ENCODE results near the gene GPC3.
"Not testable (repeated sequence)": the region's sequence is repeated elsewhere in the genome, so short reads cannot be mapped to it uniquely, and the experiment has no call there.

GPC3 gene

DNA sequence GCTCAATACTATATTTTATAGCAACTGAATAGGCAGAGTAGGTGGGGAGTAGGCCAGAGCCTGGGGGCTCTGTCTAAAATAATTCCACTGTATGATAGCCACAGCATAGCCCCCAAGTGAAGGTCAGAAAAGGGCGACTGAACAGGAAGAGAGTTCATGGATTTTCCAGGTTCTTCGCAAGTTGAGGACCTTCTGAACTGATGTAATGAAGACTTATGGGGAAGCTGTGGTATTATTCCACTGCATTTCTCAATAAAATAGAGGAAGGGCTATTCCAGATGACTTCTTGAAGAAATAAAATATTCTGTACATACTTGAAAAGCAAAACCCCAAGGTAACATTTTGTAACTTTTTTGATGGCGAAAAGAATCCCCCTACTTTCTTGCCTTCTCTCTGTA, 338.7 kb downstream of the GPC3 start:
- DNase-seq (ENCODE audit: low read depth in 2 of 2) = no peak

DNA sequence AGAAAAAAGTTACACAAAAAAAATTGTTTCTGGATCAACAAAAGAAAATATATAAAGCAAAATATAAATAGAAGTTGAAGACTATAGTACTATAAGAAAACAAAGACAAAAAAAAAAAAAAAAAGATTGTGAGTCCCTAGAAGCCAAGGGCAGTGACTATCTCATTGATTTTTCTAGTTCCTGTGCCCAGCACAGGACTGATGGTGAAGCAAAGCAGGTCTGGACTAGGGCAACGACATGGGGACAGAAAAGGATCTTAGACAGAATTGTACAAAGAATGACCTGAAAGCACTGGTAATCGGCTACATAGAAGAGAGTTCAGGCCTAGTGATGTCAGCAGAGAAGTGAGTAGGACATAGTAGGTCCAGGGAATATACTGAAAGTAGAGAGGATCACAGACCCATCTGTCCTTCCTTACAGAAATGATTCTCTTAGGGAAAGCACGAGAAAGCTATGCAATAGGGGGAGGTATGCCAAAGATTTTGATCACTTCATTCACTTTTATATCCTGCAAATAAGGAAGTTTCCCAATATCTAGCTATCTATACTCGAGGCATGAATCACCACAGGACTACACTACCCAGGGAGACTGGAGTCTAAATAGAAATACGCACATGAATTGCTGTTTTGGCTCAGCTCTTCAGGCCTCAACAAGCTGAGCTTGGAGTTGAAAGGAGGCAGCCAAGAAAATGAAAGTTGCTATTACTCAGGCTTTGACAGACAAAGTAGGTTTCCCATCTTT, 339.2 kb downstream of the GPC3 start:
- DNase-seq (ENCODE audit: low read depth in 2 of 2) = no peak

DNA sequence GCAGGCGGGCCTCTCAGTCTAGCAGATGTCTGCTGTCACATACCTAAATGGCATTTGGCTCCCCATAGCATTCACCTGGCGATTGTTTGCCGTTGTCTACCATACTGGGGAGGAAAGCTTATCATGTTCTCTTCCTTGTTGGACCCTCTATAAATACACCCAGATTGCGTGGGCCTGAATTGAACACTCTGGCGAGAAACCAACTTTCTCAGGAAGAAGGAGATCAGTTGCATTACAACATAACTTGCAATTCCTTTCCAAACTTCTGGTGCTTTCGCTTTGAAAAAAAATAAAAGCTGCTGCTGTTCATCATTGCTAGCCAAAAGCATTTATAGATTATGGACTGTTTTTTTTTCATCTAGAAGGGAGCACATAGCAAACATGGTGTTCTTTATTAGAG, 340.1 kb downstream of the GPC3 start:
- no peak for DNase-seq (ENCODE audit: low read depth in 2 of 2)

- DNase-seq (ENCODE audit: low read depth in 2 of 2) = no peak
These were observed 345.0 kb downstream of the GPC3 start for GRCh38 chrX:133640161-133641015.

GRCh38 chrX:133639726-133640125, 345.7 kb downstream of the GPC3 start:
- no peak for DNase-seq (ENCODE audit: low read depth in 2 of 2)

DNA sequence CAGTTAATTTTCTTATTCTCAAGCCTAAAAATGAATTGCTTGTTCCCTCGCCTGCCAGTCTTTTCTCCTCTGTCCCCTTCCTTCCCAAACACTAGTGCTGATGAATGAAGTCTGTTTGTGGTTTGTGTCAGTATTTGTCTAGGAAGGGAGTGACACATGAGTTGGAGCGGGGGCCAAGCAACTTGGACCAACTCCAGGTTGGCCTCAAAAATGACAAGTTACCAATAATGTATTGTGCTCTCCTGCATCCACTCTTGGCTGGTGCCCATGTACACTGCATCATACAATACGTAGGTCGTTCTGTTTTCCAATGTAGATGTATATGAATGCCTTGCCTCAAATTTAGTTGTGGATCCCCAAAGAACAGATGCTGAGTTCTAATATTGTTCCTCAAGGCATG, 347.1 kb downstream of the GPC3 start:
- DNase-seq (ENCODE audit: low read depth in 2 of 2) = no peak

DNA sequence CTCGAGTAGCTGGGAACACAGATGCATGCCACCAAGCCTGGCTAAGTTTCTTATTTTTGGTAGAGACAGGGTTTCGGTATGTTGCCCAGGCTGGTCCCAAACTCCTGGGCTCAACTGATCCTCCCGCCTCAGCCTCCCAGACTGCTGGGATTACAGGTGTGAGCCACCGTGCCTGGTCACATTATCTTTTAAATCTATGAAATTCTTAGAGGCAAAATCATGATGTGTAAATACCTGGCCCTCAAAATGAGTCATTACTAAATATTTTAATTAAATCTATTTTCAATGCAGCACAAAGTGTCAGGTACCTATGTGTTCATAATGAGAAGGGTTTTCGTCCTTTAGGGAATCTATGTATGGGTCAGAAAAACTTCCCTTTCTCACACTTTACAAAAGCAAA, 347.6 kb downstream of the GPC3 start:
- no peak for DNase-seq (ENCODE audit: low read depth in 2 of 2)

DNA sequence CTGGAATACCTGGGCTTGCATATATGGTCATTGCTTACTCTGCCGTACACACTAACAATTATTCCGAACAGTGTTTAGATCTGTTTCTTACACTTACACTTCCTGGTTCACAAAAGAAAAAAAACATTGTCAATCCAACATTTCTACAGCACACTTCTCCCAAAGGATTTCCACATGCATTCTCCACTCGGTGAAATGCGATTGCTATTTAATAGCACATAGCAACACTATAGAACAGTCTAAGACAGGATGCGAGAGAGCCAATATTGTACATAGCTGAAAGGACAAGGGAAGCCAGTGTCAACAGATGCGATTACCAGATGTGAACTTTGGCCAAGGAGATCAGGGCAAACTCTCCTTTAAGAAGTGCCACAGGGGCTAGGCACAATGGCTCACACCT, 349.4 kb downstream of the GPC3 start:
- no peak for DNase-seq (ENCODE audit: low read depth in 2 of 2)

DNA sequence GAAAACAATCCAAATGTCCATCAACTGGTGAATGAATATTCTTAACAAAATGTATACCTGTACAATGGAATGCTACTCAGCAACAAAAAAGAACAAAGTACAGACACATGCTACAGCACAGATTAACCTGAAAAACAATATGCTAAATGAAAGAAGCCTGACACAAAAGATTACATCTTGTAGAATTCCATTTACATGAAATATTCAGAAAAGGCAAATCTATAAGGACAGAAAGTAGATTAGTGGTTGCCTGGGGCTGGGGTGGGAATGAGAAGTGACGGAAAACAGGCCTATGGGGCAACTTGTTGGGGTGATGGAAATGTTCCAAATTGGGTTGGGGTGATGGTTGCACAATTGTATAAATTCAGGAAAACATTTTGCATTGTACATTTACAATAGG, 351.0 kb downstream of the GPC3 start:
- no peak for DNase-seq (ENCODE audit: low read depth in 2 of 2)

DNA sequence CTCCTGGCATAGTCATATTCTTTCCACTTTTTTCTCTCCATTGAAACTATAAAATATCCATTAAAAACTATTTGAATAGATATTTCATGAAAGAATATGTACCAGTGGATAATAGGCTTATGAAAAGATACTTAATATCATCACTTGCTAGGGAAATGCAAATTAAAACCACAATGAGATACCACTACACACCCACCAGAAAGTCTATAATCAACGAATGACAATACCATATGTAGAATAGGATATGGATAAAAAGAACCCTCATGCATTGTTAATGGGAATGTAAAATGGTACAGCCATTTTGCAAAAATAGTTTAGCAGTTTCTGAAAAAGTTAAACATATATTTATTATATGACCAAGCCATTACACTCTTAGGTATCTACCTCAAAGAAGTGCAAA, 351.4 kb downstream of the GPC3 start:
- no peak for DNase-seq (ENCODE audit: low read depth in 2 of 2)

GRCh38 chrX:133633162-133633561, 352.2 kb downstream of the GPC3 start:
- DNase-seq (ENCODE audit: low read depth in 2 of 2) = no peak

GRCh38 chrX:133630362-133630761, 355.0 kb downstream of the GPC3 start:
- no peak for DNase-seq (ENCODE audit: low read depth in 2 of 2)

DNA sequence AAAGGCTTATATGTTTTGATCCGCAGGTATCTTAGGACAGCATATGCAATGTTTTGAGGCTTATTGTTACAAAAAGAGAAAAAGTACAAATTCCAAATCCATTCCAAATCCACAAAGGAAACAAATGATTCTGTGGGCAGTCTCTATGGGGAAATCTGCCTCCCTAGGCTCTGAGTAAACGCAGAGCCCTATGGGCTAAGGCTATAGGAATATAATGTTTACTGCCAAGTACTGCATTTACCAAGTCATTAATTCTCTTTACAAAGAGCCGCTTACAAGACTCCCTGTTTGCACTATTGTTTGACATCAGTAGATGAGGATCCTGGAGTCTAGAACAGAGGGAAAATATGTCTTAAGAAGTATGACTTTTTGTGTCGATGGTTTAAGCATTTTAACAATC, 357.7 kb downstream of the GPC3 start:
- DNase-seq (ENCODE audit: low read depth in 2 of 2) = no peak

GRCh38 chrX:133621384-133621783, 364.0 kb downstream of the GPC3 start:
- not testable (repeated sequence) for DNase-seq (ENCODE audit: low read depth in 2 of 2)

- DNase-seq (ENCODE audit: low read depth in 2 of 2) = no peak
These were observed 373.7 kb downstream of the GPC3 start for GRCh38 chrX:133611676-133612075.

GRCh38 chrX:133610056-133610455, 375.3 kb downstream of the GPC3 start:
- no peak for DNase-seq (ENCODE audit: low read depth in 2 of 2)

GRCh38 chrX:133609166-133609565, 376.2 kb downstream of the GPC3 start:
- no peak for DNase-seq (ENCODE audit: low read depth in 2 of 2)

GRCh38 chrX:133608406-133608805, 377.0 kb downstream of the GPC3 start:
- no peak for DNase-seq (ENCODE audit: low read depth in 2 of 2)

DNA sequence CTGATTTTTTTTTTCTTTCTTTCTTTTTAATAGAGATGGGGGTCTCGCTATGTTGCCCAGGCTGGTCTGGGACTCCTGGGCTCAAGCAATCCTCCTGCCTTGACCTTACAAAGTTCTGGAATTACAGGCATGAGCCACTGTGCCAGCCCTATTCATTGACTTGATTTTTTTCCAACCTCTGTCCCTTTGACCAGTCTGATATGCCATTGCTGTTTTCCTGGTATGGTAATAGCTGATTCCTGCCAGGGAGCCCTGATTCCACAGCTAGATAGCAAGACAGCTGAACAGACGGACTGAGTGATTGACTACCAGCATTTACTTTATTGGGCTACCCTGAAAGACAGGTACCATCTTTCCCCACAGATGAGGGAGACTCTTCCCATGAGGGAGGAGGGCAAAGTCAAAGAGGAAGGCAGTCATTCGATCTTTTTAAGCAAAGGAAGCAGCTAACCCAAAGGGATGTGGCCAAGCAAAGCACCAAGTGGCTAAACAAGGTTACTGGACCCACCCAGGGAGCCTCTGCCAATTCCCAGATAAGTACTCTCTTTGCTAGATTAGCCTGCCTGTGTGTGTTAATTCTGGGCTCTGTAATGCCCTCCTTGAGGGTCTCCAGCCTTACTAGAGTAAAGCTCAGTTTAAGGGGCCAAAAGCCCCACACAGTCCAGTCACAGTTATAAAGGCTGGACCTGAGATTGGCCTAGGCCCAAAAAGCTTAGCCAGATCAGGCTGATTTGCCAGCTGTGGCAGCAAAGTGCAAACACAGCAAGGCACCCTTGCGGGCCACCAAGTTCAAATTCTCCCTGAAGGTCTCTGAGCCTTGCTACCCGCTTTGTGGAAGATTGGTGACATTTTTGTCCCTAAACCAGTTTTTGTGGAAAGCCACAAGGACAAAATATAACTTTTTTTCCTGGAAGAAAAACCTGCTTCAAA, 377.7 kb downstream of the GPC3 start:
- no peak for DNase-seq (ENCODE audit: low read depth in 2 of 2)

- no peak for DNase-seq (ENCODE audit: low read depth in 2 of 2)
These were observed 378.4 kb downstream of the GPC3 start for GRCh38 chrX:133606990-133607389.

GRCh38 chrX:133604801-133605200, 380.6 kb downstream of the GPC3 start:
- DNase-seq (ENCODE audit: low read depth in 2 of 2) = no peak

DNA sequence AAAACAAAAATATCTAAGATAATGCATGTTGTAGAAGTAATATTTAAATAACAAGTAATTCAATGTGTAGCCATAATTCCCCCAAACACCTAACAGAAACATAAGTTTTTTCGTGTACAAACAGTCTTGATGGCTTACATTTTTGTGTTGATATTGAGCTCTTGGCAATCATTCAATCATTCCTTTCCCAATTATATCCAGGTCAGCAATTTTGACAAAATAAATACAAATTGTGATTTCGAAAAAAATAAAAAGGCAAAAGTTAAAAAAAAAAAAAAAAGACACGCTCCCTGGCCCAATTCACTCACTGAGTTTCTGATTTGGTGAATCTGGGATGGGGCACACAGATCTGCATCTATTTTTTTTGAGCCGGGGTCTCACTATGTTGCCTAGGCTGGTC, 382.5 kb downstream of the GPC3 start:
- DNase-seq (ENCODE audit: low read depth in 2 of 2) = no peak
